Measurements from ENCODE around the gene TBC1D2.

The TBC1D2 gene

DNA sequence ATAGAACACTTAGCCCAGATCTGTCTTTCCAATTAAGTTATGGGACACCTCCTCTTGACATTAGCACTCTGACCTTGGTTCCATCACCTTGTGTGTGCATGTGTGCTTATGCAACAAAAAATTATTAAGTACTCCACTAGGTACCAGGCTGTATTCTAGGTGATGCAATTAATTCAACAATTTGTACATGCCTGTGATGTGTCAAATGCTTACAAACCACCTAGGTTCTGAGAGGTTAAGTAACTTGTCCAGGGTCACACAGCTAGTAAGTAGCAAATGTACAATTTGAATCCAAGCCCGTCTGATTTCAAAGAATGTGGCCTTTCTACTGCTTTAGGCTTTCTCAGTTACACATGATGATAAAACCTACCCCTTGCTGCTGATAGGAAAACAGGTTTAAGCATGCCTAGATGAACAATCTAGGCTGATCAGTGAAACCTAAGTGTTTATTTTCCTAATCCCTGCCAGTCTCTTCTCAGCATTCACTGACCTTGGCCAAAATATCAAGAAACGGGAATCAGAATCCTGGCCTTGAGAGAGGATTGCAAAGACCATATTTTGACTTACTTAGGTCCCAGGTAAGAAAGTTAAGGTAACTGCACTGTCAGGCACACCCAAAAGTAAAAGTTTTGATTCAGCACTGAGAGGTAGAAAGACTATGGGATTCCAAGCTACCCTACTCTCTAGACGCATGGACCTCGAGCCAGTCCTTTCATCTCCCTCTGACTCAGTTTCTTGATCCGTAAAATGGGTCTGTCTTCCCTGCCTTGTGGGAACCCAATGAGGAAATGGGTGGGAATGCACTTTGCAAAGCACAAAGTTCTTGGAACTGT, 1.0 kb downstream of the TBC1D2 start:
- Histone ChIP-seq H3K4me1 (peaks cover 0 to 20% (median 13%) of the 10 kb centered on the region in 4 donors), H3K36me3 (peaks cover 0 to 15% (median 0%) of the 10 kb centered on the region in 3 donors), H3K27ac (peak overlapping the region; percentile 94), H3K27me3 (no peaks in the 10 kb centered on the region), H3K4me3 (peak overlapping the region; percentile 71 to 76), H3K9me3 (no peaks in the 10 kb centered on the region)
- TF ChIP-seq, protein P1, sequence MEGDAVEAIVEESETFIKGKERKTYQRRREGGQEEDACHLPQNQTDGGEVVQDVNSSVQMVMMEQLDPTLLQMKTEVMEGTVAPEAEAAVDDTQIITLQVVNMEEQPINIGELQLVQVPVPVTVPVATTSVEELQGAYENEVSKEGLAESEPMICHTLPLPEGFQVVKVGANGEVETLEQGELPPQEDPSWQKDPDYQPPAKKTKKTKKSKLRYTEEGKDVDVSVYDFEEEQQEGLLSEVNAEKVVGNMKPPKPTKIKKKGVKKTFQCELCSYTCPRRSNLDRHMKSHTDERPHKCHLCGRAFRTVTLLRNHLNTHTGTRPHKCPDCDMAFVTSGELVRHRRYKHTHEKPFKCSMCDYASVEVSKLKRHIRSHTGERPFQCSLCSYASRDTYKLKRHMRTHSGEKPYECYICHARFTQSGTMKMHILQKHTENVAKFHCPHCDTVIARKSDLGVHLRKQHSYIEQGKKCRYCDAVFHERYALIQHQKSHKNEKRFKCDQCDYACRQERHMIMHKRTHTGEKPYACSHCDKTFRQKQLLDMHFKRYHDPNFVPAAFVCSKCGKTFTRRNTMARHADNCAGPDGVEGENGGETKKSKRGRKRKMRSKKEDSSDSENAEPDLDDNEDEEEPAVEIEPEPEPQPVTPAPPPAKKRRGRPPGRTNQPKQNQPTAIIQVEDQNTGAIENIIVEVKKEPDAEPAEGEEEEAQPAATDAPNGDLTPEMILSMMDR (IDR thresholded peaks at IDR 0.05): no peak
- no peak for DNase-seq
- intact Hi-C loops (cut with DNase I; ENCODE audit: low total_unique reads): loop anchor here (5.0 to 10.0 kb wide), 3 partner anchors 200 to 557 kb away; partner anchors contain the start of genes NANS, TRMO and XPA

DNA sequence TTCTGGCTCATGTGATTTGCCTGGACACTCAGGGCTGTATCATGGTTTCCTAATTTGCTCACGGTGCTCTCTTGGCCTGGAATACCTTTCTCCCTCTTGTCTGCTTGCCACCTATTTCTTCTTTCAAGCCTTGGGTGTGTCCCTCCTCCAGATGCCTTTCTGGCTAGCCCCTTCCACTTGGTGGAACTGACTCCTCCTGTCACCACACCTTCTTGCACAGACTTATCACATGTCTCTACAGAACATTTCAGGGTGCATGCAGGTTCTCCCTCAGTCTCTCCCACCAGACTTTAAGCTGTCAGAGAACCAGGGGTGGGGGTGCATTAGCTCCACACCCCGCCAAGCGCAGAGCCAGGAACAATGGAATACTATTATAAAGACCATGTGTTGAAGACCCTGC, 1.9 kb downstream of the TBC1D2 start:
- TF ChIP-seq, protein P1 (IDR thresholded peaks at IDR 0.05): no peak
- intact Hi-C loops (cut with DNase I; ENCODE audit: low total_unique reads): loop anchor here (5.0 to 10.0 kb wide), 2 partner anchors 199 to 556 kb away; partner anchors contain the start of genes NANS and XPA
- Histone ChIP-seq H3K27me3 (no peaks in the 10 kb centered on the region), H3K9me3 (no peaks in the 10 kb centered on the region), H3K4me1 (peaks cover 0 to 20% (median 13%) of the 10 kb centered on the region in 4 donors), H3K27ac (no peak overlapping the region), H3K36me3 (peaks cover 0 to 15% (median 0%) of the 10 kb centered on the region in 3 donors), H3K4me3 (no peak overlapping the region)
- DNase-seq: no peak

DNA sequence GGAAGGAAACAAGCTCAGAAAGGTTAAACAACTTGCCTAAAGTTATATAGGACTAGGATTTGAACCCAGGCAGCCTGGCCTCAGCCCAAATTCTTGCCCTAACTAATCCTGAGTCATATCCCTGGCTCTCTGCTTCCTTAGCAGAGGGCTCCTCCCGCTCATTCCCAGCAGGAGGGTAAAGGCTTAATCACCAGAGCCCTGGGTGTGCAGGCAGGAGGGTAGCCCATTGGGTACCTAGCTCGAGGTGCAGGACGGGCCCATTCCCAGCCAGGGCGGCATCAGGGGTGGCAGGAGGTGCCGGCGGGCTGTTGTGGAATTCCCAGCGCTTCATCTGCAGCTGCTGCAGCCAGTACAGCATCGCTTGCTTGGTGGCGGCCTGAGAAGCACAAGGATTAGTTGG, 3.9 kb downstream of the TBC1D2 start:
- Histone ChIP-seq H3K4me3 (no peak overlapping the region), H3K27ac (no peak overlapping the region)
- intact Hi-C loops (cut with DNase I; ENCODE audit: low total_unique reads): loop anchor here (5.0 to 10.0 kb wide), 2 partner anchors 197 to 554 kb away; partner anchors contain the start of genes NANS and XPA

DNA sequence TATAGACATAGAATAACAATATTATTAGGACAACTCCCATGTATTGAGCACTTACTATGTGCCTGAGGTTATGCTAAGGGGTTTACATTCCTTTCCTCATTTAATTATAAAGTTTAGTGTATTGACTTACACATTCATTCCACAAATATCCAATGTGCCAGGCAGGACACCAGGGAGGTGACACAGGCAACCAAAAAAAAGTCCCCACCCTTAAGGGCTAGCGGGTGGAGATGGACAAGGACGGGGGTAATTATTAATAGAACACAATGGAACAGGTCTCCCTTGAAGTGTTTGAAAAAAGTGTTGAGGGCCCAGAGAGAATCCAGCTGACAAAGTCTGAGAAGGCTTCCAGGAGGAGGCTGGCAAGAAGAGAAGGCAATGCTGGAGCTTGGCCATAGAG, 5.7 kb downstream of the TBC1D2 start:
- intact Hi-C loops (cut with DNase I; ENCODE audit: low total_unique reads): loop anchor here (5.0 to 10.0 kb wide), 2 partner anchors 195 to 552 kb away; partner anchors contain the start of genes NANS and XPA

More for the DNA sequence above, 3.9 kb downstream of the TBC1D2 start:
- Histone ChIP-seq H3K27me3 (no peaks in the 10 kb centered on the region), H3K9me3 (no peaks in the 10 kb centered on the region), H3K36me3 (peaks cover 0 to 15% (median 0%) of the 10 kb centered on the region in 3 donors), H3K4me1 (peaks cover 0 to 14% (median 10%) of the 10 kb centered on the region in 4 donors)
- DNase-seq: no peak
- TF ChIP-seq, protein P1 (IDR thresholded peaks at IDR 0.05): no peak

DNA sequence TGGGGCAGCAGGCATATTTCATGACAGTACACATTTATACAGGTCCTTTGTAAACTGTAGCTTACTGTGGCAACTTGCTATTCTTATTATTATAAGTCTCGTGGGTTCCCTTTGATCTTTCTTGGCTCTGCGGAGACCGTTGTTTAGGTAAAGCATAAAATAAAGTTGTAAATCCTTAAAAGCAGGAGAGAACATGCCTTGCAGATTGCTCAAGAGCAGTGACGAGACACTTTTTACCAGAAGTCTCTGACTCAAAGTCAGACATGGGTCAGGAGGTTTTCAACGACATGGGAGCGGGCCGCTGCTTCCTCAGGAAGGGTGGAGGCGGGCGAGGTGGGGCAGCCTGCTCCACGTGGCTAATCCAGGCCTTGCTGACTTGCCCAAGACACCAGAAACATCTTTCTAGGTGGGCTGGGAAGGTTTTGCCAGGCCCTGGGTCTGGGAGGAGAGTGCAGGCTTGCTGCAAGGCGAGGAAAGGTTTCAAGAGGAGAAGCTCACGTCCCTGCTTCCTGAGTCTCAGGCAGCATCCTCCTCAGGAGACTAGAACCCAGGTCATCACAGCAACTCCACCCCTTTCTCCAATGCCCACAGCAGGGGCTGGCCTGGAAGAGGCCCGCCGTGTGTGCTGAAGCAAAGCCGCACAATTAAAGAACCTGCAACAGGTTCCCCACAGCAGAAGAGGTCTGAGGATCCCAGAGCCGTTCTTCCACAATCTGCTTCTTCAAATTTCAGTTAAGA, 6.5 kb downstream of the TBC1D2 start:
- Histone ChIP-seq H3K27me3 (no peaks in the 10 kb centered on the region), H3K27ac (peak overlapping the region; percentile 19 to 26), H3K4me1 (peaks cover 0 to under 1% (median 0%) of the 10 kb centered on the region in 4 donors), H3K9me3 (no peaks in the 10 kb centered on the region), H3K4me3 (no peak overlapping the region), H3K36me3 (peaks cover 0 to 17% (median 0%) of the 10 kb centered on the region in 3 donors)
- TF ChIP-seq, protein P1 (IDR thresholded peaks at IDR 0.05): no peak
- intact Hi-C loops (cut with DNase I; ENCODE audit: low total_unique reads): no loop called here
- peak; percentile 77 to 86 for DNase-seq

More for the DNA sequence above, 5.7 kb downstream of the TBC1D2 start:
- Histone ChIP-seq H3K27ac (no peak overlapping the region), H3K27me3 (no peaks in the 10 kb centered on the region), H3K4me3 (no peak overlapping the region), H3K36me3 (peaks cover 0 to 15% (median 0%) of the 10 kb centered on the region in 3 donors), H3K9me3 (no peaks in the 10 kb centered on the region), H3K4me1 (peaks cover 0 to 9% (median 7%) of the 10 kb centered on the region in 4 donors)
- TF ChIP-seq, protein P1 (IDR thresholded peaks at IDR 0.05): no peak
- no peak for DNase-seq
